Astrocyte (in vitro differentiated cells and primary cell): ENCODE data around the gene TMEM9. TPM values are rescaled to one million over a fixed set of nuclear protein-coding genes. Genes with fewer than 3 reads are reported as not detected.

Experiments
- DNase-seq: peaks from one replicate; pipeline ENCODE4 v3.0.0-alpha.2; 2010; ENCODE audit warnings: low read depth
- FAIRE-seq: peaks from 2 replicates; lab custom pipeline; 2011; peaks lifted over from hg19 to GRCh38; lab: Jason Lieb, UNC
- H2AFZ ChIP-seq: 2 replicates; pipeline ENCODE4 v1.6.0; 2012; ENCODE audit warnings: low read depth, low read length, inconsistent platforms
- H3K27ac ChIP-seq: 2 replicates; pipeline ENCODE4 v1.5.1; 2011; ENCODE audit warnings: low read depth, low read length, inconsistent platforms
- H3K27me3 ChIP-seq: 2 replicates; pipeline ENCODE4 v1.6.0; 2011; ENCODE audit warnings: low read length, inconsistent platforms; ENCODE audit not compliant: insufficient read depth
- H3K36me3 ChIP-seq: 2 replicates; pipeline ENCODE4 v1.5.1; 2011; ENCODE audit warnings: low read length, inconsistent platforms; ENCODE audit not compliant: insufficient read depth
- H3K4me1 ChIP-seq: 2 replicates; pipeline ENCODE4 v1.5.1; 2011; ENCODE audit warnings: low read length, inconsistent platforms; ENCODE audit not compliant: insufficient read depth
- H3K4me2 ChIP-seq: 2 replicates; pipeline ENCODE4 v1.6.0; 2012; ENCODE audit warnings: low read length, inconsistent platforms
- H3K4me3 ChIP-seq: 2 replicates; pipeline ENCODE4 v1.5.1; 2011; ENCODE audit warnings: low read depth, mild to moderate bottlenecking, low read length, inconsistent platforms; ENCODE audit not compliant: insufficient read depth
- H3K79me2 ChIP-seq: 2 replicates; pipeline ENCODE4 v1.6.0; 2012; ENCODE audit warnings: mild to moderate bottlenecking, low read length, inconsistent platforms; ENCODE audit not compliant: insufficient read depth
- H3K9ac ChIP-seq: 2 replicates; pipeline ENCODE4 v1.6.0; 2012; ENCODE audit warnings: mild to moderate bottlenecking, low read length, inconsistent platforms
- H3K9me3 ChIP-seq: 2 replicates; pipeline ENCODE4 v1.5.1; 2012; ENCODE audit warnings: low read depth, mild to moderate bottlenecking, low read length, inconsistent platforms; ENCODE audit not compliant: insufficient read depth
- H4K20me1 ChIP-seq: 2 replicates; pipeline ENCODE4 v1.6.0; 2012; ENCODE audit warnings: low read length, inconsistent platforms; ENCODE audit not compliant: insufficient read depth
- H3K27ac Mint-ChIP-seq: one replicate; pipeline ENCODE4 v1.8.0; 2021; ENCODE audit warnings: mild to moderate bottlenecking, mixed read lengths; ENCODE audit not compliant: unreplicated experiment
- H3K27me3 Mint-ChIP-seq: one replicate; pipeline ENCODE4 v1.8.0; 2021; ENCODE audit warnings: low read depth, mixed read lengths; ENCODE audit not compliant: unreplicated experiment
- H3K36me3 Mint-ChIP-seq: one replicate; pipeline ENCODE4 v1.8.0; 2021; ENCODE audit warnings: low read depth, mixed read lengths; ENCODE audit not compliant: unreplicated experiment
- H3K4me1 Mint-ChIP-seq: one replicate; pipeline ENCODE4 v1.8.0; 2021; ENCODE audit warnings: low read depth, mixed read lengths; ENCODE audit not compliant: unreplicated experiment
- H3K4me3 Mint-ChIP-seq: one replicate; pipeline ENCODE4 v1.8.0; 2021; ENCODE audit warnings: mild to moderate bottlenecking, moderate library complexity, mixed read lengths; ENCODE audit not compliant: unreplicated experiment
- H3K9me3 Mint-ChIP-seq: one replicate; pipeline ENCODE4 v1.8.0; 2021; ENCODE audit warnings: mild to moderate bottlenecking, mixed read lengths; ENCODE audit not compliant: unreplicated experiment
- EZH2 ChIP-seq: IDR thresholded peaks from 2 replicates; pipeline ENCODE4 v1.6.1; 2012; ENCODE audit warnings: mild to moderate bottlenecking, low read length, inconsistent platforms; ENCODE audit not compliant: insufficient read depth
- total RNA-seq: library from RNA; stranded (reverse); gene quantifications from 2 replicates; pipeline ENCODE4 v1.2.1, GENCODE V29; 2021
- TF ChIP-seq, protein P1 (sequence below): IDR thresholded peaks from 2 replicates; pipeline ENCODE4 v1.5.1; 2011; ENCODE audit warnings: low read depth, mild to moderate bottlenecking, inconsistent platforms, low read length, moderate library complexity; ENCODE audit not compliant: insufficient read depth

Gene TMEM9
- total RNA-seq, 1 donor from 2014 or later: 88.1 TPM

DNA sequence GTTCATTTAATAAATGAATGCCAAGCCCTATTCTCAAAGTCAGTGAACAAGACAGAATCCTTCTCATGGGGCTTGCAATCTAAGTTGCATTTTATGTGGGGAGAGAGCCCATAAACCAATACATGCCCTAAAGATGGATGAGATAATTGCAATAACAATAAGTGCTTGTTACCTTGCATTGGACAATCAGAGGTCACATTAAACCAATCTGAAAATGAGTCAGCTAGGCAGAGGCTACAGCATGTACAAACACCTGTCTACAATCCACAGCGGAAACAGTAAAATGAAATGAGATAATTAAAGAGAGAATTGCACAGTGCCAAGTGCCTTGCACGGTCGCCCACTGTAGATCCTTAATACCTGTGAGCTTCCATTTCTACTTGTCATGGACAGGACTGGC, 28.9 kb upstream of the TMEM9 start:
- H3K4me1 ChIP-seq: peaks cover 14% of the 10 kb centered on the region
- no peaks in the 10 kb centered on the region for H4K20me1 ChIP-seq
- H3K27ac ChIP-seq: no peak overlapping the region
- peaks cover 9% of the 10 kb centered on the region for H3K9me3 ChIP-seq
- no peak overlapping the region for H2AFZ ChIP-seq
- no peak overlapping the region for H3K4me3 Mint-ChIP-seq
- H3K27ac Mint-ChIP-seq: no peak overlapping the region
- no peak overlapping the region for H3K4me2 ChIP-seq
- peaks cover 28% of the 10 kb centered on the region for H3K27me3 ChIP-seq
- no peak overlapping the region for H3K9ac ChIP-seq
- H3K36me3 Mint-ChIP-seq: peaks cover 2% of the 10 kb centered on the region
- DNase-seq: no peak
- H3K79me2 ChIP-seq: no peaks in the 10 kb centered on the region
- no peak for FAIRE-seq
- H3K4me3 ChIP-seq: no peak overlapping the region
- H3K27me3 Mint-ChIP-seq: peaks cover 52% of the 10 kb centered on the region
- no peak for TF ChIP-seq EZH2
- TF ChIP-seq, protein P1, sequence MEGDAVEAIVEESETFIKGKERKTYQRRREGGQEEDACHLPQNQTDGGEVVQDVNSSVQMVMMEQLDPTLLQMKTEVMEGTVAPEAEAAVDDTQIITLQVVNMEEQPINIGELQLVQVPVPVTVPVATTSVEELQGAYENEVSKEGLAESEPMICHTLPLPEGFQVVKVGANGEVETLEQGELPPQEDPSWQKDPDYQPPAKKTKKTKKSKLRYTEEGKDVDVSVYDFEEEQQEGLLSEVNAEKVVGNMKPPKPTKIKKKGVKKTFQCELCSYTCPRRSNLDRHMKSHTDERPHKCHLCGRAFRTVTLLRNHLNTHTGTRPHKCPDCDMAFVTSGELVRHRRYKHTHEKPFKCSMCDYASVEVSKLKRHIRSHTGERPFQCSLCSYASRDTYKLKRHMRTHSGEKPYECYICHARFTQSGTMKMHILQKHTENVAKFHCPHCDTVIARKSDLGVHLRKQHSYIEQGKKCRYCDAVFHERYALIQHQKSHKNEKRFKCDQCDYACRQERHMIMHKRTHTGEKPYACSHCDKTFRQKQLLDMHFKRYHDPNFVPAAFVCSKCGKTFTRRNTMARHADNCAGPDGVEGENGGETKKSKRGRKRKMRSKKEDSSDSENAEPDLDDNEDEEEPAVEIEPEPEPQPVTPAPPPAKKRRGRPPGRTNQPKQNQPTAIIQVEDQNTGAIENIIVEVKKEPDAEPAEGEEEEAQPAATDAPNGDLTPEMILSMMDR: no peak
- H3K36me3 ChIP-seq: no peaks in the 10 kb centered on the region
- H3K9me3 Mint-ChIP-seq: peaks cover 13% of the 10 kb centered on the region
- peaks cover 15% of the 10 kb centered on the region for H3K4me1 Mint-ChIP-seq

DNA sequence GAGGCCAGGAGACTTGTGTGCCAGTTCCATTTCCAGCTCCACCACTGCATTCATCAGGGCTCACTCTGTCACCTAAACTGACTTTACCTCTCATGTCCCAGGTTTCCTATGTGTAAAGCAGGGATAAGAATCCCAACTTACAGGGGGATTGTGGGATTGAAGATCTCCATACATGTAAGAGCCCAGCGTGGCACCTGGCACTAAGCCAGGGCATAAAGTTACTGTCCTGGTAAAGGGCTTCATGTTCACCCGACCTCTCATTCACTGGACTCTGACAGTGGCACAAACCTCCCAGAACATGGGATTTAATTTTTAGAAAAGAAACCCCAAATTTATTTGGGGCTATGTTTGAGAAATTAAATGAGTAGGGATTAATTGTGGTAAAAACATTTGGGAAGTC, 27.5 kb upstream of the TMEM9 start:
- FAIRE-seq: no peak

DNA sequence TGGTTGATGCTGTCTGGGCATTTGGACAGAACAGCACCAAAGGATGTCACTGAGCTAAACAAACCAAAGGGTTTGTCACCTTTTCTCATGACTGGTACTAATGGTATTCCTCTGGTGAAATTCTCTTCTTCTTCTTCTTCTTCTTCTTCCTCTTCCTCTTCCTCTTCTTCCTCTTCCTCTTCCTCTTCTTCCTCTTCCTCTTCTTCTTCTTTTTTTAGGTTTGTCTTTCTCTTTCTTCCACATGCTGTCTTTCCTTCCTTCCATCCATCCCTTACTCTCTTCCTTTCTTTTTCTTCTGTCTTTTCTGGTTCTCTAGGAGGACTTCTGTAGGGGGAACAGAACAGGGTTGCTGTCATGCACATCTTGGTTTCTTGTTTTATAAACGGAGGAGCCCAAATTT, 27.0 kb upstream of the TMEM9 start:
- FAIRE-seq: no peak
- H3K27me3 Mint-ChIP-seq: peaks cover 54% of the 10 kb centered on the region

More for the DNA sequence above, 27.5 kb upstream of the TMEM9 start:
- no peak for DNase-seq
- Mint-ChIP-seq H3K4me3 (no peak overlapping the region), H3K36me3 (peaks cover 2% of the 10 kb centered on the region), H3K27ac (no peak overlapping the region), H3K27me3 (peaks cover 50% of the 10 kb centered on the region), H3K9me3 (peaks cover 13% of the 10 kb centered on the region), H3K4me1 (peaks cover 15% of the 10 kb centered on the region)
- Histone ChIP-seq H3K4me1 (peaks cover 14% of the 10 kb centered on the region), H4K20me1 (no peaks in the 10 kb centered on the region), H3K36me3 (no peaks in the 10 kb centered on the region), H3K27me3 (peaks cover 31% of the 10 kb centered on the region), H2AFZ (no peak overlapping the region), H3K79me2 (no peaks in the 10 kb centered on the region), H3K4me3 (no peak overlapping the region), H3K4me2 (no peak overlapping the region), H3K9me3 (peaks cover 9% of the 10 kb centered on the region), H3K27ac (no peak overlapping the region), H3K9ac (no peak overlapping the region)
- TF ChIP-seq, protein P1: no peak
- TF ChIP-seq EZH2: no peak

More for the DNA sequence above, 27.0 kb upstream of the TMEM9 start:
- Histone ChIP-seq H2AFZ (no peak overlapping the region), H3K27ac (no peak overlapping the region), H3K9ac (no peak overlapping the region), H3K4me3 (no peak overlapping the region), H3K79me2 (no peaks in the 10 kb centered on the region), H3K36me3 (no peaks in the 10 kb centered on the region), H4K20me1 (no peaks in the 10 kb centered on the region), H3K4me1 (peaks cover 14% of the 10 kb centered on the region), H3K9me3 (peaks cover 9% of the 10 kb centered on the region), H3K4me2 (no peak overlapping the region), H3K27me3 (peaks cover 31% of the 10 kb centered on the region)
- Mint-ChIP-seq H3K9me3 (peaks cover 13% of the 10 kb centered on the region), H3K4me3 (no peak overlapping the region), H3K27ac (no peak overlapping the region), H3K36me3 (peaks cover 2% of the 10 kb centered on the region), H3K4me1 (peaks cover 15% of the 10 kb centered on the region)
- TF ChIP-seq, protein P1: no peak
- no peak for TF ChIP-seq EZH2
- DNase-seq: no peak
